ENCODE measurements around the gene SGSM2.

DNA sequence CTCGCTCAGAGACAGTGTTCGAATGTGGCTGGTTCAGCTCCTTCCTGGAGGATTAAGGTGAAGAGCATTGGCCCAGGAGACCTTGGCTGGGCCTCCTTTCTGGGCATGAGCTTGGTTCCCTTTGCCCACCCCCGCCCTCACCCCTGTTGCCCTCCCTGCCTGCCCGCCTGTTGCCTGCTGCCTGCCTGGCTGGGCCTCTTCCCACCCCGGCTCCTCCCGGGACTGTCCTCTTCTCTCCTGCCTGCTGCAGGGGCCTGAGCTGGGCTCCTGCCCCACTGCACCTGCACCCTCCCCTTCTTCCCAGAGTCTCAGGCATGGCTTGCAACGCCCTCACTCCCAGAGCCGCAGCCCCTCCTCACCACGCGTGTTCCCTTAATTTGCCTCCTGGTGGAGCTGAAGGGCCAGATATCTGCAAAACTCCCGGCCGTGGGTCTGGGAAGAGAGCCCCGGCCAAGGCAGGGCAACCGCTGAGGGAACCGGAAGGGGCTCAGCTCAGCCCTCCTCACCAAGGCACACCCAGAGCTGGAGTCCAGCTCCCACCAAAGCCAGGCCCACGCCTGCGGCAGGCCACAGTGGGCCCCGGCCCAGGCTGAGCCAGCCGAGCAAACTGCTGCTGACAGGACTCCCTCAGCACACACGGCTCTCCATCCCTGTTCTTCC, 32.4 kb downstream of the SGSM2 start:
- TF ChIP-seq EZH2 (IDR thresholded peaks at IDR 0.05; ENCODE audit: borderline replicate concordance, low read length): no peak
- TF ChIP-seq, protein P1, sequence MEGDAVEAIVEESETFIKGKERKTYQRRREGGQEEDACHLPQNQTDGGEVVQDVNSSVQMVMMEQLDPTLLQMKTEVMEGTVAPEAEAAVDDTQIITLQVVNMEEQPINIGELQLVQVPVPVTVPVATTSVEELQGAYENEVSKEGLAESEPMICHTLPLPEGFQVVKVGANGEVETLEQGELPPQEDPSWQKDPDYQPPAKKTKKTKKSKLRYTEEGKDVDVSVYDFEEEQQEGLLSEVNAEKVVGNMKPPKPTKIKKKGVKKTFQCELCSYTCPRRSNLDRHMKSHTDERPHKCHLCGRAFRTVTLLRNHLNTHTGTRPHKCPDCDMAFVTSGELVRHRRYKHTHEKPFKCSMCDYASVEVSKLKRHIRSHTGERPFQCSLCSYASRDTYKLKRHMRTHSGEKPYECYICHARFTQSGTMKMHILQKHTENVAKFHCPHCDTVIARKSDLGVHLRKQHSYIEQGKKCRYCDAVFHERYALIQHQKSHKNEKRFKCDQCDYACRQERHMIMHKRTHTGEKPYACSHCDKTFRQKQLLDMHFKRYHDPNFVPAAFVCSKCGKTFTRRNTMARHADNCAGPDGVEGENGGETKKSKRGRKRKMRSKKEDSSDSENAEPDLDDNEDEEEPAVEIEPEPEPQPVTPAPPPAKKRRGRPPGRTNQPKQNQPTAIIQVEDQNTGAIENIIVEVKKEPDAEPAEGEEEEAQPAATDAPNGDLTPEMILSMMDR (IDR thresholded peaks at IDR 0.05; ENCODE audit: low read length): no peak
